Esophagus muscularis mucosa (tissue), 3 donors: ENCODE measurements around the gene CMTM4.

ENCODE experiments used
- CTCF ChIP-seq, 3 experiments: fragments of 200-600 bp in 2 of 3; fragments of 450-650 bp in 1 of 3; sonication (generic) in 2 of 3; IDR thresholded peaks; one replicate each; pipeline ENCODE4 v1.5.1; 2017 to 2019; ENCODE audit warnings: antibody characterized with exemption in 3 of 3, mild to moderate bottlenecking in 2 of 3, moderate library complexity in 1 of 3
- POLR2AphosphoS5 ChIP-seq, 2 donors: sonication (generic); formaldehyde crosslinking; IDR thresholded peaks; one replicate each; pipeline ENCODE4 v1.6.1; 2017; ENCODE audit warnings: antibody characterized with exemption in 2 of 2

GRCh38 chr16:66612422-66612821 is 84.1 kb downstream of the CMTM4 start:
- TF ChIP-seq POLR2AphosphoS5 (IDR thresholded peaks at IDR 0.05) (no peak), CTCF (IDR thresholded peaks at IDR 0.05) (no peak)
